Transverse colon (tissue), 4 donors: ENCODE results near the gene VSIG10L2. TPM values are rescaled to one million over a fixed set of nuclear protein-coding genes. Genes with fewer than 3 reads are reported as not detected.

Experiments used
- DNase-seq: peaks from one replicate; pipeline ENCODE4 v3.0.0-alpha.2; 2019
- H3K27ac ChIP-seq, 4 donors: fragments of 200-600 bp; sonication (generic); 2 replicates each; pipeline ENCODE4 v1.5.1; 2016 to 2018; ENCODE audit warnings: inconsistent platforms in 4 of 4
- H3K27me3 ChIP-seq: fragments of 200-600 bp; sonication (generic); 2 replicates; pipeline ENCODE4 v1.5.1; 2017; ENCODE audit warnings: inconsistent platforms
- H3K36me3 ChIP-seq, 4 donors: fragments of 200-600 bp; sonication (generic); 2 replicates each; pipeline ENCODE4 v1.5.1; 2017 to 2019; ENCODE audit warnings: inconsistent platforms in 4 of 4
- H3K4me1 ChIP-seq, 4 donors: fragments of 200-600 bp; sonication (generic); 2 replicates each; pipeline ENCODE4 v1.5.1; 2017 to 2020; ENCODE audit warnings: inconsistent platforms in 4 of 4
- H3K4me3 ChIP-seq, 4 donors: fragments of 200-600 bp; sonication (generic); 1 replicate in 1 of 4; 2 replicates in 3 of 4; pipeline versions ENCODE4 v1.5.1 to v1.6.1; 2017 to 2019; ENCODE audit warnings: inconsistent platforms in 4 of 4
- H3K9me3 ChIP-seq, 2 donors: fragments of 200-600 bp; sonication (generic); 2 replicates each; pipeline ENCODE4 v1.5.1; 2017 to 2019; ENCODE audit warnings: inconsistent platforms in 2 of 2
- CTCF ChIP-seq, 5 experiments: fragments of 200-600 bp in 3 of 5; fragments of 450-650 bp in 2 of 5; sonication (generic) in 3 of 5; IDR thresholded peaks; 1 replicate in 2 of 5; 2 replicates in 3 of 5; pipeline ENCODE4 v1.5.1; 2016 to 2017; ENCODE audit warnings: antibody characterized with exemption in 5 of 5, inconsistent platforms in 3 of 5, mild to moderate bottlenecking in 2 of 5, moderate library complexity in 1 of 5
- EP300 ChIP-seq: sonication (generic); formaldehyde crosslinking; IDR thresholded peaks from one replicate; pipeline ENCODE4 v1.6.1; 2017; ENCODE audit warnings: antibody characterized with exemption, low read depth
- POLR2A ChIP-seq: fragments of 450-650 bp; IDR thresholded peaks from one replicate; pipeline ENCODE4 v1.6.1; 2016; ENCODE audit warnings: antibody characterized with exemption, mild to moderate bottlenecking, moderate library complexity
- POLR2AphosphoS5 ChIP-seq, 3 donors: sonication (generic); formaldehyde crosslinking; IDR thresholded peaks; one replicate each; pipeline ENCODE4 v1.6.1; 2016; ENCODE audit warnings: antibody characterized with exemption in 3 of 3
- WGBS, 2 donors: methylation state at CpG; one replicate each; pipeline ENCODE4 v1.1.5; 2018; ENCODE audit warnings: low coverage in 1 of 2; 5-methylcytosine and 5-hydroxymethylcytosine counted together
- in situ Hi-C, 4 donors: fragments of 200-750 bp; cut with MboI; loops; one replicate each; pipeline versions ENCODE4 v1.15.0 to v1.15.1; 2017; ENCODE audit warnings: low sequenced_read_pairs in 3 of 4, low pct_ligation_motif_present in 1 of 4, low pct_unique_long_range_greater_than_20kb in 1 of 4
- intact Hi-C: fragments of 100-400 bp; cut with DNase I; formaldehyde crosslinking; loops from one replicate; pipeline ENCODE4 v1.15.1; 2023; ENCODE audit warnings: low total_unique reads
- total RNA-seq, 4 donors: library from RNA; depleted of rRNA; stranded (reverse); fragments of >200 nt; gene quantifications; one replicate each; pipeline ENCODE4 v1.1.0, GENCODE V29; 2016

The VSIG10L2 gene
- total RNA-seq, 4 donors from 2014 or later: not detected

GRCh38 chr11:125923012-125923579, 22.7 kb upstream of the VSIG10L2 start:
- WGBS, 2 donors: 6 to 13% methylated on average over 8 of the region's 8 CpGs
- Histone ChIP-seq H3K9me3 (no peaks in the 10 kb centered on the region), H3K4me3 (no peak overlapping the region), H3K27me3 (peaks cover 20% of the 10 kb centered on the region), H3K36me3 (no peaks in the 10 kb centered on the region), H3K4me1 (peaks cover 0 to 18% (median 4%) of the 10 kb centered on the region in 4 donors), H3K27ac (no peak overlapping the region)
- in situ Hi-C loops: loop anchor here (5.0 to 10.0 kb wide), 3 partner anchors 272 to 279 kb away; no protein-coding TSS in a partner anchor
- peak; percentile 68 for DNase-seq
- no peak for TF ChIP-seq POLR2A
- TF ChIP-seq CTCF (IDR thresholded peaks at IDR 0.05): peak; percentile 68 to 79 (median 76)
- intact Hi-C loops: loop anchor here (2.0 kb wide), 1 partner anchor 270 kb away; no protein-coding TSS in a partner anchor

GRCh38 chr11:125923633-125924032, 22.2 kb upstream of the VSIG10L2 start:
- H3K9me3 ChIP-seq: no peaks in the 10 kb centered on the region
- in situ Hi-C loops (loop anchor here (5.0 to 10.0 kb wide), 3 partner anchors 271 to 279 kb away; no protein-coding TSS in a partner anchor), intact Hi-C loops (loop anchor here (2.0 kb wide), 1 partner anchor 269 kb away; no protein-coding TSS in a partner anchor)
- TF ChIP-seq EP300: no peak
- no peak for TF ChIP-seq POLR2A
- TF ChIP-seq POLR2AphosphoS5 (IDR thresholded peaks at IDR 0.05): no peak
- TF ChIP-seq CTCF (IDR thresholded peaks at IDR 0.05): no peak
- WGBS, 2 donors: 87 to 98% methylated on average over 5 to 8 of the region's 8 CpGs
- H3K4me1 ChIP-seq: peaks cover 0 to 18% (median 4%) of the 10 kb centered on the region in 4 donors
- H3K4me3 ChIP-seq: no peak overlapping the region
- no peak overlapping the region for H3K27ac ChIP-seq
- peaks cover 17% of the 10 kb centered on the region for H3K27me3 ChIP-seq
- no peak for DNase-seq
- no peaks in the 10 kb centered on the region for H3K36me3 ChIP-seq

- TF ChIP-seq POLR2A: no peak
- no peak for TF ChIP-seq POLR2AphosphoS5 (IDR thresholded peaks at IDR 0.05)
- no peak for TF ChIP-seq EP300
- TF ChIP-seq CTCF (IDR thresholded peaks at IDR 0.05): no peak
- WGBS, 2 donors: 20 to 72% methylated on average over 2 to 9 of the region's 9 CpGs
- H3K27ac ChIP-seq: no peak overlapping the region
Observed at GRCh38 chr11:125924384-125925007, 21.3 kb upstream of the VSIG10L2 start.

GRCh38 chr11:125925247-125925740, 20.6 kb upstream of the VSIG10L2 start:
- in situ Hi-C loops: loop anchor here in 2 of 4 donors (10.0 kb wide), 1 partner anchor 270 kb away; no protein-coding TSS in a partner anchor
- 25 to 34% methylated on average over 3 to 6 of the region's 6 CpGs for WGBS, 2 donors
- no peaks in the 10 kb centered on the region for H3K36me3 ChIP-seq
- DNase-seq: peak; percentile 42
- H3K4me3 ChIP-seq: no peak overlapping the region
- H3K9me3 ChIP-seq: no peaks in the 10 kb centered on the region
- peaks cover 10% of the 10 kb centered on the region for H3K27me3 ChIP-seq
- TF ChIP-seq EP300 (no peak), POLR2AphosphoS5 (IDR thresholded peaks at IDR 0.05) (peak in 1 of 3 donors; percentile 14), CTCF (IDR thresholded peaks at IDR 0.05) (peak in 1 of 5 experiments; percentile 32), POLR2A (no peak)
- intact Hi-C loops: no loop called here
- peaks cover 0 to 12% (median 4%) of the 10 kb centered on the region in 4 donors for H3K4me1 ChIP-seq
- no peak overlapping the region for H3K27ac ChIP-seq

More at GRCh38 chr11:125924384-125925007, 21.3 kb upstream of the VSIG10L2 start:
- Histone ChIP-seq H3K4me3 (no peak overlapping the region), H3K4me1 (peaks cover 0 to 12% (median 4%) of the 10 kb centered on the region in 4 donors), H3K9me3 (no peaks in the 10 kb centered on the region), H3K36me3 (no peaks in the 10 kb centered on the region), H3K27me3 (peaks cover 13% of the 10 kb centered on the region)
- in situ Hi-C loops: loop anchor here (5.0 to 10.0 kb wide), 3 partner anchors 270 to 278 kb away; no protein-coding TSS in a partner anchor
- no peak for DNase-seq
- intact Hi-C loops: no loop called here
